ENCODE measurements around the gene SPATA31C2.

SPATA31C2 gene

GRCh38 chr9:88174324-88174723 is 36.0 kb upstream of the SPATA31C2 start:
- Histone ChIP-seq H3K36me3 (ENCODE audit: insufficient read depth, low read length) (no peaks in the 10 kb centered on the region), H3K79me2 (ENCODE audit: insufficient read depth, low read length) (no peaks in the 10 kb centered on the region), H3K4me1 (ENCODE audit: insufficient read depth, low read length, poor library complexity, severe bottlenecking) (peaks cover 6% of the 10 kb centered on the region), H3K27me3 (ENCODE audit: insufficient read depth, low read length, poor library complexity, severe bottlenecking) (no peaks in the 10 kb centered on the region), H3K9ac (ENCODE audit: low read depth, low read length, poor library complexity, severe bottlenecking) (no peak overlapping the region), H2AFZ (ENCODE audit: low read length) (no peak overlapping the region), H3K9me3 (ENCODE audit: insufficient read depth, low read depth, low read length) (no peaks in the 10 kb centered on the region), H3K4me3 (ENCODE audit: low read length, poor library complexity, severe bottlenecking) (no peak overlapping the region), H3F3A (ENCODE audit: low read depth) (no peaks in the 10 kb centered on the region; the same call in 1 of the 2 replicates), H3K9me2 (replicated peaks; ENCODE audit: low read depth, low read length) (no peaks in the 10 kb centered on the region), H3K4me2 (ENCODE audit: low read depth, low read length, poor library complexity, severe bottlenecking) (no peak overlapping the region), H4K20me1 (ENCODE audit: insufficient read depth, low read length, poor library complexity, severe bottlenecking) (no peaks in the 10 kb centered on the region)
- no peak for TF ChIP-seq CTCF (conservative IDR thresholded peaks at IDR 0.05; ENCODE audit: low read length)
- TF ChIP-seq EZH2phosphoT487 (IDR thresholded peaks at IDR 0.05; ENCODE audit: borderline replicate concordance): no peak

GRCh38 chr9:88173378-88173999 is 35.2 kb upstream of the SPATA31C2 start:
- Histone ChIP-seq H3F3A (ENCODE audit: low read depth) (no peaks in the 10 kb centered on the region; the same call in 1 of the 2 replicates), H3K36me3 (ENCODE audit: insufficient read depth, low read length) (no peaks in the 10 kb centered on the region), H3K9me3 (ENCODE audit: insufficient read depth, low read depth, low read length) (no peaks in the 10 kb centered on the region), H4K20me1 (ENCODE audit: insufficient read depth, low read length, poor library complexity, severe bottlenecking) (no peaks in the 10 kb centered on the region), H3K4me3 (ENCODE audit: low read length, poor library complexity, severe bottlenecking) (no peak overlapping the region), H3K4me2 (ENCODE audit: low read depth, low read length, poor library complexity, severe bottlenecking) (no peak overlapping the region), H3K9ac (ENCODE audit: low read depth, low read length, poor library complexity, severe bottlenecking) (no peak overlapping the region), H3K4me1 (ENCODE audit: insufficient read depth, low read length, poor library complexity, severe bottlenecking) (no peaks in the 10 kb centered on the region), H2AFZ (ENCODE audit: low read length) (no peak overlapping the region), H3K9me2 (replicated peaks; ENCODE audit: low read depth, low read length) (no peaks in the 10 kb centered on the region), H3K79me2 (ENCODE audit: insufficient read depth, low read length) (no peaks in the 10 kb centered on the region), H3K27me3 (ENCODE audit: insufficient read depth, low read length, poor library complexity, severe bottlenecking) (no peaks in the 10 kb centered on the region)
- no peak for TF ChIP-seq EZH2phosphoT487 (IDR thresholded peaks at IDR 0.05; ENCODE audit: borderline replicate concordance)
- peak; percentile 100 for TF ChIP-seq CTCF (conservative IDR thresholded peaks at IDR 0.05; ENCODE audit: low read length)

DNA sequence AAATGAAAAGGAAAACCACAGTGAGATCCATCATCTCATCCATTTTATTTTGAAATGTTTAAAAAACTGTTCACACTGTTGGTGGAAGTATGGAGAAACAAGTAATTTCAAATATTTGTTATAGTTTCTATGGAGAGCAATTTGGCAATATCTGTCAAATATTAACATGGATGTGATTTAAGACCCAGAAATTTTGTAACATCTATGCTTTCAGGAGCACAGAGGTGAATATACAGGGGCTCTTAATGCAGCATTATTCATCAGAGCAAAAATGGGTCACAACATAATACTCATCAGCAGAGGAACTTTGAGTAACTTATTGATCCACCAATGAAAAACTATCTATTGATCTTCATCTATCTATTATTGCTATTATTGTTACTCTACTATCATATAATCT is 31.4 kb upstream of the SPATA31C2 start:
- no peak overlapping the region for H3K4me2 ChIP-seq (ENCODE audit: low read depth, low read length, poor library complexity, severe bottlenecking)

More for the DNA sequence above, 31.4 kb upstream of the SPATA31C2 start:
- H3K27me3 ChIP-seq (ENCODE audit: insufficient read depth, low read length, poor library complexity, severe bottlenecking): no peaks in the 10 kb centered on the region
- H3K9me2 ChIP-seq (replicated peaks; ENCODE audit: low read depth, low read length): no peaks in the 10 kb centered on the region
- H3K79me2 ChIP-seq (ENCODE audit: insufficient read depth, low read length): no peaks in the 10 kb centered on the region
- no peaks in the 10 kb centered on the region for H3K36me3 ChIP-seq (ENCODE audit: insufficient read depth, low read length)
- H3K4me3 ChIP-seq (ENCODE audit: low read length, poor library complexity, severe bottlenecking): no peak overlapping the region
- H2AFZ ChIP-seq (ENCODE audit: low read length): no peak overlapping the region
- H3F3A ChIP-seq (ENCODE audit: low read depth): no peaks in the 10 kb centered on the region
- no peak overlapping the region for H3K9ac ChIP-seq (ENCODE audit: low read depth, low read length, poor library complexity, severe bottlenecking)
- H3K4me1 ChIP-seq (ENCODE audit: insufficient read depth, low read length, poor library complexity, severe bottlenecking): no peaks in the 10 kb centered on the region
- no peak for TF ChIP-seq EZH2phosphoT487 (IDR thresholded peaks at IDR 0.05; ENCODE audit: borderline replicate concordance)
- no peak for TF ChIP-seq CTCF (conservative IDR thresholded peaks at IDR 0.05; ENCODE audit: low read length)
- H4K20me1 ChIP-seq (ENCODE audit: insufficient read depth, low read length, poor library complexity, severe bottlenecking): no peaks in the 10 kb centered on the region
- no peaks in the 10 kb centered on the region for H3K9me3 ChIP-seq (ENCODE audit: insufficient read depth, low read depth, low read length)
